Stromal cell of bone marrow (primary cell): ENCODE results near the gene FKBP1A.
A peak's percentile ranks its signal among the peaks of the same experiment; 100 is the strongest.

Experiments used
- DNase-seq: peaks from one replicate; pipeline ENCODE4 v3.0.0-alpha.2; 2012; ENCODE audit warnings: low read depth

FKBP1A gene

DNA sequence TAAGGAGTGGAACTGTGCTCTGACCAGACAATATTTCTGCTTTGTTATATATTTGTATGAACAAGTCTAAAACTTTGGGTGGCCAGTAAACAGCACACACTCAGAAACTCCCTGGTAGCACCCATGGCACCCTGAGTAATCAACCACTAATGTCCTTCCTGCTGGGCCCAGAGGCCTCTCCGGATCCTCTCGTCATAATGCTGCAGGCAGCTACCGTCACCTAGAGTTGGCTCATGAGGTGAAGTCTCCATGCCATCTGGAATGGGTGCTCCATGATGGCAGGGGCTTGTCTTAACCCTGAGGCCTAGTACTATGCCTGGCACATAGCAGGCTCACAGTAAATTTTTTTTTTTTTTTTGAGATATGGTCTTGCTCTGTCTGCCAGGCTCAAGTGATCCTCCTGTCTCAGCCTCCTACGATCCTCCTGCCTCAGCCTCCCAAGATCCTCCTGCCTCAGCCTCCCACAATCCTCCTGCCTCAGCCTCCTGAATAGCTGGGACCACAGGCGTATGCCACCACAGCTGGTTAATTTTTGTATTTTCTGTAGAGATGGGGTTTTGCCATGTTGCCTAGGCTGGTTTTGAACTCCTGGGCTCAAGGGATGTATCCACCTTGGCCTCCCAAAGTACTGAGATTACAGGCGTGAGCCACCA, 60.9 kb downstream of the FKBP1A start:
- DNase-seq: no peak

DNA sequence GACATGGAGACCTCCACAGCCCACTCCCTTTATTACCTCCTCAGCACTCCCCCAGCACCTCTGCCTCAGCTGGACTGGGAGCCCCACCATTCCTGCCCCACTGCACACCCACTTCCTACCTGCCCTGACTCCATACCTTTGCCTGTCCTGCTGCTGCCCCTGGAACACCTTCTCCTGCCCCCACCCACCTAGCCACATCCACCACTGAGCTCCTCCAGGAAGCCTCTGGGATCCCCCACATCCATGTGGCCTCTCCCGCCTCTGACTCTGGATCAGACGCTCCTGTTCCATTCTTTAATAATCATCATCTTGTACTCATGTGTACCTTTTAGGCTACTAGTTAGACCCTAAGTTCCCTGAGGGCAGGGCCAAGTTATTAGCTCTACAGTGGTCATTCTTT, 61.8 kb downstream of the FKBP1A start:
- no peak for DNase-seq

DNA sequence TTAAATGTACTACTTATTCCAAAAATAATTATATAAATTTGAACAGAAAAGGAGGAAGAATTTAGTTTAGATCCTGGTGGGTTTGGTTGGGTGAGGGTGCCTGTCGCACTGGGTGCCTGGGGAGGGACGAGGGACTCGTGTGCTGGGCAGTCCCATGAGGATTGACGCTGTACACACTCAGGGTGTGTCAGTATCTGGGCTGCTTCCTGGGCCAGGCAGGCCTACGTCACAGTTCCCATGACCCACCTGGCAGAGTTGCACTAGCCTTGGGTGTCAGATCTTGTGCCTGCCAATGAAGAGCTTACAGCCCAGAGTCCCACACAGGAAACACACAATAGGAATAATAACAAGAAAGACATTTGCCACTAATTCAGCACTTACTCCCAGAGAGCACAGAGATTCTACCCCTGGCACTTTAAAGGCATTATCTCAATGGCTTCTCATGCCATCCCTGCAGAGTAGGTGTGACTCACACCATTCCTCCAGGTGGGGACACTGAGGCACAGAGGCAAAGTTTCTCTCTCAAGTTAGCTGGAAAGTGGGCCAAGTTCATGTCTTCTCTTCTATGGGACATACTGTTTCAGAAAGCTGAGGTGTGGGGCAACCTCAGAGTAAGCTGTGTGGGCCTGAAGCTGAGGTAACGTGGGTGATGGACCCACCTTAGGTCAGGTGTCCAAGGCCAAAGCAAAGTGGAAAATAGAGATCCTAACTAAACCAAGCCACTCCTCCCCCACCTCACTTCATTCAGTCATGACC, 62.6 kb downstream of the FKBP1A start:
- no peak for DNase-seq

DNA sequence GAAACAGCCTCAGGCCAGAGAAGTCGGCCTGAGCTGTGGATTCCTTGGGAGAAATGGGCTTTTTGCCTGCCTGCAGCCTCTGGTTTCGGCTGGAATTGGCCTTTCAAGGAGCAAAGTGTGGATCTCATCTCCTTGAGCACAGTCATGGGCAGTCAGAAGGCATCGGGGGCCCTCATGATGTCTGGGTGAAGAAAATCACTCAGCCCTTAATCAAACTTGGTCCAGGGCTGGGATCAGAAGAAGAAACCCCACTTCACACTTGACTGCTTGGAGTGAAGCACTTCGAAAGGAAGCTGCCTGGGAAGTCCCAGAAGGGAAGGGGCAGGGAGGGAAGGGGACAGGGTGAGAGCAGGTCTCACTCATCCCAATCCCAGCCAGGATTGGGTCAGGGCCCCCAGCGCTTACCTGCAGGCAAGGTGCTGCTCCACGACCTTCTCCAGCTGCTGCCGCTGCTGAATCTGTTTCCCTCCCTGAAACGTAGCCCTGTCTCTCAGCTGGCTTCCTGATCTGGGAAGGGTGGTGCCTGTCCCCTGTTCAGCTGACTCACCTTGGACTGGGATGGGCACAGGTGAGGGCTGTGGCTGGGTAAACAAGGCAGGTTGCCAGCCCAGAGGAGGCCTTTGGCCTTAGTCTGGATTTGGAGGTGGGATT, 64.0 kb downstream of the FKBP1A start, which contains the start of gene SDCBP2:
Gene SDCBP2, minus strand, starts transcription at position 460 of the 651 bp plus-strand sequence. CDS start 8,723 bp downstream, outside the sequence.
- DNase-seq: no peak

DNA sequence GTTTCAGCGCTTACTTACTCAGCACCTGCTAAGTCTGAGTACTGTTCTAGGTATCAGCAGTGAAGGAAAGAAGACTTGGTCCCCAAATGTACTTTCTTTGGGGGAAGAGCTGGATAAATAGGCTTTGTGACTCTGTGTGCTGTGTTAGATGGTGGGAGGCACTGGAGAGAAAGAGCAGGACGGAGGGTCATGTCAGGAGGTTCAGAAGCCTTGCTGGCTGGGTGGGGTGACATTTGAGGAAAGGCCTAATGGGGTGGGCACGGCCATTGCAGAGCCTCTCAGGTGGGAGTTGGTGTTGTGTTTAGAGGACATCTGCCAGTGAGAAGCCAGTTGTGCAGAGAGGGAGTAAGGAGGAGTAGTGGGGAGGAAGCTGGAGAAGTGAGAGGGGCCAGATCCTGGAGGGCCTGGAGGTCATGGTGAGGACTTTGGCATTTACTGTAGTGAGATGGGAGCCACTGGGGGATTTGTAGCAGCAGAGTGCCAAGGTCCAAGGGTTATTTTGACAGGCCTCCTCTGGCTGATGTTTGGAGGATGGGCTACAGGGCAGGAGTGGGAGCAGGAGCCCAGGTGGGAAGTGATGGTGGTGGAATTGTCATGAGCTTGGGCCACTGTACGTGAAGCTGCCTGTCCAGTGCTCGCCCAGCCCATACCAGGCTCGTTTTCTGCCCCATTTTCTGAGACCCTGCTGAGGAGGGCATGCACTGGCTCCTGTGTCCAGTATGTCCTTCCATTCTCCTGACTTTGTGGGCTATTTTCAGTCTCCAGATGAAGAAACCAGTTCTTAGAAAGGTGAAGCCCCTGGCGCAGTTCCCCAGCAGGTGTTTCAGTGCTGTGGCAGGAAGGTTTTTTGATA, 64.8 kb downstream of the FKBP1A start:
- DNase-seq: no peak

DNA sequence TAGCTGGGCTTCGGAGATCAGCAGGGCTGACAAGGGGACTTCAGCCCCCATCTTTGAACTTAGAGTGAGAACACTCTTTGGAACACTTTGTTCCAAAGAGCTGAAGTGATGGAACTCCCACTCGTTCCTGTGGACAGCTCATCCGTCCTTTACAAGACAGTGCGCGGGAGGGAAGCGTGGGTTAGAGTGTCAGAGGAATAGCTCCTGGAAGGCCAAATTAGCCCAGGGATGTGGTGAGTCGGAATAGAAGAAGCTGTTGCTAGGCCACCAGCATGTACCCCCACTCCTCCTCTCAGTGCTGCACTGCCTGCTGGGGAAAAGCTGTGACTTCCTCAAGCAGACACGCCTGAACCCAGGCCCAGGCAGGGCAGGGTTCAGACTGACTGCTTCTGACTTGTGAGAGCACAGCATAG, 65.6 kb downstream of the FKBP1A start:
- no peak for DNase-seq

DNA sequence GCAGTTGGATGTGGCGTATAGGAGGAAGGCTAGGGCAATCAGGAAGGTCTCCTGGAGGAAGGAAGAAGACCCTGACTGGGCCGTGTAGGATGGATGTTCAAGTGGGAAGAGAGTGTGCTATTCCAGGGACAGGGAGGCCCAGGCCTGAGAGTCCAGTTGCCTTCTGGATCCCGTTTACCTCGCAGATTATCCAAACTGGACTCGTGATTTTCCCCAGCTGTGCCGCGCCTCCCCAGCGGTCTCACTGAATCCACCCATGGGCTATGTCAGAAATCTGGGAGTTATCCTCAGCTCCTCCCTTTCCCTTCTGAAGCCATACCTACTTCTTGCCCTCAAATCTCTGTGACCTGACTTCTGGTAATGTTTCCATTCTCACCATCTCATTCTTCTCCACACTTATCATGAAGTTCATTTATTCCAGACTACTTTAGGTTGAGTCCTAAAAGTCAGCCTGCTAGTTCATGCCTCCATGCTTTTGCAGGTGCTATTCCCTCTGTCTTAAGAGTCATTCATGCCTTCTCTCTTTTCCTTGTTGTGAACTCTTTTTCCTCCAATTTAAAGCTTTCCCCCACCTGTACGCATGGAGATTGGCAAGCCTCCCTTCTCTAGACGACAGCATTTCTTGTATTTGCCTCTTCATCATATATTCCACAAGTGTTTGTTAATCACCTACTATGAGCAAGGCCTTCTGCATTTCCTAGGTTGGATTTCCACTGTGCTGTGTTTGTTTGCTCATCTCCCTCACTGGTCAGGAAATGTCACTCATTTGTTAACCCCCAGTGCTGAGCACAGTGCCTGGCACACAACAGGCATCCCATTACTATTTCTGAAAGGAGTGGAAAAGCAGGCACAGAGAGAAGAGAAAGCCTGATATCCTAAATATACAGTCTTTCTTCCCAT, 66.6 kb downstream of the FKBP1A start:
- DNase-seq: no peak

DNA sequence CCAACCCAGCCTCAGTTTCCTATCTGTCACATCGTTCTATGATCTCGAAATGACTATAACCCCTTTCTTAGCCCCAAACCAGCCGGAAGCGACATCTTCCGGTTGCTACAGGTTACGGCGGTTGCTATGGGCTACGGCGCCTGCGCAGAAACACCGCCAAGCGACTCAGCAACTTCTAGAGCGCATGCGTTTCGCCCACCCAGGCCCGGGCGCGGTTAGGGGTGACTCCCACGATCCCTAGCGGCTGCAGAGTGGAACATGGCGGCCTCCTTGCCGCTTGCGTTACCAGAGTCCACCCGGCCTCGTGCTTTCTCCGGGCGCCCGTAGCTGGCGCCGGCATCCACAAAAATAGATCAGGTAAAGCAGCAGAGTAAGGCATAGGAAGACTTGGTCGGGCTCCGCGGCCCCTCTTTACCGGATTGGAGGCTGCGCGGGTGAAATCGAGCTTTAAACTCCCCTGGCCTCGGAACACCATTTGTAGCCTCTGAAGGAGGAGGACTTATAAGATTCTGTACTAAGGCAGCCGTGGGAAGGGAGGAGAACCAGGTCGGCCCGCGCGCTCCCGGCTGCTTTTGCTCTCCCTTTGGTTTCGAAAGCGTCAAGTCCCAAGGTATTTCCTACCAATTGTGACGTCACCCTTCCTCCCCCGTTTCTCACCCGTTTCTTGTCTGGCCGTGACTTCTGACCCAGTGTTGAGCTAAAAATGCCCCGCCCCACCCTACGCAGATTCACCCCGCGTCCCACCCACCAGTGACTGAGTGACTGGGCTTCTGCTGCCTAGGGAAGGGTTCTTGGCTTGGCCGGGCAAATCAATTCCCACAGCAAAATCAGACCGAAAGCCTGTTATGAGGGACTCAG, 67.5 kb downstream of the FKBP1A start:
- DNase-seq: peak; percentile 93

DNA sequence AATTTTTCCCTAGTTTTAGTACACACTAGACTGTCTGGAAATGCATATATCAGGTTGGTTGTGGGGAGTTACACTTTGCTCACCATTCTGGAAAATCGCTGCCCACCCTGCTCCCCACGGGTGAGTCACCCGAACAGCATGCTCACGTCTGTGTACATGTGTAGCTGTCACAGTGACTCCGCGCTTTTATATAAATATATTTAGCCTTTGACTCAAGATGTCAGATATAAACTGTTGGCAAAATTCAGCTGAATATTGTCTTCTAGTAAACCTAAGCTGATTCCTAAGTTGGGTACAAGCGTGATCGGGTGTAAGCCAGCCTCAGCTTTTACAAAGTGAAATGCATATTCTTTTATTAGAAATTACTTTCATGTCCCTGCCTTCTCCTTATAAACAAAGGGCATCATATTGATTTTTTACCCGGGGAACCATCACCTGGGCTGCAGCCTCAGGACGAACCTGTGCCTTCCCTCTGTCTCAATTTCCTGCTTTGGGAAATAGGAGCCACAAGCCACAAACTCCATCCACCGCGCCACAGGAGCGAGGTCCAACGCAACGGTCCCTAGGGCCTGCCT, 68.2 kb downstream of the FKBP1A start:
- peak; percentile 40 for DNase-seq

DNA sequence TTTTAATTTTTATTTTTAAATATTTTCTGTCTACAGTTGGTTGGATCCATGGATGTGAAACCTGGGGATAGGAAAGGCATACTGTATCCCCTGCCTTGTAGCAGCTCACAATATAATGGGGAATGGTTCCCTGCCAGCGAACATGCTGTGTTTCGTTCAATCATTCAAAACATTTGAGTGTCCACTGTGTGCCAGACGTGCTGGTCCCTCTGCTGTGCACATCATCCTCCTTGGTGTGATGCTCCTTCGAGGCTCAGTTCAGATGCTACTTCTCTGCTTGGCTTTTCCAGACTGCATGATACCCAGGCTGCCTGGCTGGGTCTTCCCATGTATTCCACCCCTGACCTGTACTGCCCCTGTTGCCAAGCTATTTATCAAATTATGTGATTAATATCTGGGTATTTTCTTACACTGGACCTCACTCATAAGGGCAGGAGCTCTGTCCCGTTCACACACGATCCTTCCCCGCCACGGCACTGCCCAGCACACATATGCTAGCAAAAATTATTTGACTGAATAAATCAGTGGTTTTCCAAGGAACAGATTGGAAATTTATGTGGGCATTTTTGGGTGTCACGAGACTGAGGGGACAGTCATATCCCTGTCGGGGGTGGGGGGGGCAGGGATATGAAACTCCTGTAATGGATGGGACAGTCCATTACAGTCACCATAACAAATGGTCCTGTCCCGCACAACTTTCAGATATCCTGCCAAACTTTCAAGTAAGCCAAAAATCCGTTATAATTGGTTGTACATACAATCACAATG, 68.8 kb downstream of the FKBP1A start:
- DNase-seq: no peak

DNA sequence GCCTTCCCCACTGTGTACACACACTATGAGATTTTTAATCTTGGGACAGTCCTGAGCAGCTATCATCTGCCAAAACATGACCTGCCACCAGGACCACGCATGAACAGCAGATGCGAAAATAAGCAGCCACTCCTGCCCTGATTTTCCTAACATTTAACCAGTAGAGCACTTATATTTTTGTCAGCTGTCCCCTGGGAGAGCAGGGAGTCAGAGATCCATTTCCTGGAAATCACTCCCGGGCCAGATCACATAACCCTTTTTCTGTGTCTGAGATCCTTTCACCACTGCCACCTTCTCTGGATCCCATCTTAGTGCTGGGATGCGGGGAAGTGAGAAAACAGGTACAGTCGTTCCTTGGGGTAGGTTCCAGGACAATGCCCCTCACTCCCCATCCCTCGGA, 69.6 kb downstream of the FKBP1A start:
- DNase-seq: no peak

DNA sequence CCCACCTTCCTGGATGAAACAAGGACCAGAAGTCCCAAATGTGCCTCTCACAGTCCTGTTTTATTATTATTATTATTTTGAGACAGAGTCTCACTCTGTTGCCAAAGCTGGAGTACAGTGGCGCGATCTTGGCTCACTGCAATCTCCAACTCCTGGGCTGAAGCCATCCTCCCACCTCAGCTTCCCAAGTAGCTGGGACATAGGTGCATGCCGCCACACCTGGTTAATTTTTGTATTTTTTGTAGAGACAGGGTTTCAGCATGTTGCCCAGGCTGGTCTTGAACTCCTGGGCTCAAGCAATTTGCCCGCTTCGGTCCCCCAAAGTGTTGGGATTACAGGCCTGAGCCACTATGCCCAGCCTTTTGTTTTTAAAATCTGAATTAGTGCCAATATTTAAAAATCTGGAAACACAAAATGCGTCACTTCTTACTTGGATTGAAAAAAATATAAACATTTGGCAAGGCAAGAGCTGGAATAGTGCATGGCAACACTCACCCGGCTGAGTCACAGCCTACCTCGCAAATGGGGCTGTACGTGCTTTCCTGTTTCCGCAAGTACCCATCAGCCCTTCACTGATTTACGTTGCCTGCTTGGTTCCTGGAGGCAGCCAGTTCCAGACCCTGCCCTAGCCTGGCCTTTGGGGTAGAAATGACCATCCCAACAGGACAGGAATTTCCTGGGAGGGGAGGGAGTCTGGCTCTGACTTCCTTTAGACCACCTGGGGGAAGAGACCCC, 70.2 kb downstream of the FKBP1A start:
- DNase-seq: peak; percentile 75

DNA sequence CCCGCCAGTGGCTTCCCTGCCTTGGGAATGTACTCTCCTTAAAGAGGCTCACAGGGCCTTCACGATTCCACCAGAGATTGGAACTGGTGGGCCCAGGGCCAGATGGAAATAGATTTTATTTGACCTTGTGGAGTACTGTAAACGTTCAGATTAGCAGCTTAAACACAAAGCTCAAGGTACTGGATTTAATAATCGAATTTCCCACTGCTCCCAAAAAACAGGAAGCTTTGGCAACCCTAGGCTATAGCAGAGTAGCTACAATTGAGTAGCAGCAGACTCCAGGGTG, 71.3 kb downstream of the FKBP1A start:
- no peak for DNase-seq

DNA sequence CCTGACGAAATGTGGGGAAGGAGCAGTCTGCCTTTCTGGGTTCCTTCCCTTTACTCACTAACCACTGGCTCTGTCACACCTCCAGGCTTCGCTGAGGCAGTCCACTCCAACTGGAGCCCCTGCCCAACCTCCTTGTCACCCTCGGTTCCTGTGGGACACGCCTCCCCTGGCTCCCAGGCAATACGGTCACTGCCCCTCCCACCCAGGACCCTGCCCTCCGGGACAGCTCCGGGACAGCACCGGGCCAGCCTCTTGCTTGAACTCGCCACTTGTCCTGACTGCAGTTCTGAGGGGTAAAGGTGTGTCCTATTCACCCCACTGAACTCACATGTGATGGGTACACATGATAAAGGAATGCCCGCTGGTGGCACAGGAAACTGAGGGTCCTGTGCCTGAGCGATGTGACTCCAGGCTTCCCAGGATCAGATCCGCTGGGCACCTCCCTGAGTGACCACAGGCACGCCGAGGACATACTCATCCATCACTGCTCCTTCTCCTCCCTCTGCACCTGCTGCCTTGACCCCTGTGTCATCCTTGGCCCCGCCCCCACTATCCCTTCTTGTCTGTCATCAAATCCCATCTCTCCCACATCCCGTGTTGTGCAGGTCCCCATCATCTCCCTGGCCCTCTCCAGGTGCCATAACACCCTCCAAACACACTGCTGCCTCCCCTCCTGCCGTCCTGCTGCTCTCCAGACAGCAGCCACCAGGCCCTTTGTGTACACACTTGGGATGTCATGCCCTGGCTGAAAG, 71.8 kb downstream of the FKBP1A start:
- DNase-seq: no peak

DNA sequence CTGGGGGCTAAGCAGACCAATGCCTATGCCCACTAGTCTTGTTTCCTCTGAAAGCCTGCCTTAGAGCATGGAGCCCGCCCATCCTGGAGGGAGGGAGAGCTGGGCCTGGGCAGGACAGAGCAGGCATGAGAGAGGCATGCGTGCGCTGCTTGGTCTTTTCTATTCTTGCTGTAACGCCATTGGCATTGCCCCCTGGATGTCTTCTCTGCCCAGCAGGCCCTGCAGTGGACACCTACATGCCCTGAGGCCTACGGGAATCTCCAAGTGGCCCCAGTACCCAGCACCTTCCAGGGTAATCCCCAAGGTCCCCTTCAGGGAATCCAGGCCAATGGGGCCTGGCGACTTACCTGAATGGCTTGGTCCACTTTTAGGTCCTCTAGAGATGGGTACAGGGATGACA, 72.8 kb downstream of the FKBP1A start:
- no peak for DNase-seq

DNA sequence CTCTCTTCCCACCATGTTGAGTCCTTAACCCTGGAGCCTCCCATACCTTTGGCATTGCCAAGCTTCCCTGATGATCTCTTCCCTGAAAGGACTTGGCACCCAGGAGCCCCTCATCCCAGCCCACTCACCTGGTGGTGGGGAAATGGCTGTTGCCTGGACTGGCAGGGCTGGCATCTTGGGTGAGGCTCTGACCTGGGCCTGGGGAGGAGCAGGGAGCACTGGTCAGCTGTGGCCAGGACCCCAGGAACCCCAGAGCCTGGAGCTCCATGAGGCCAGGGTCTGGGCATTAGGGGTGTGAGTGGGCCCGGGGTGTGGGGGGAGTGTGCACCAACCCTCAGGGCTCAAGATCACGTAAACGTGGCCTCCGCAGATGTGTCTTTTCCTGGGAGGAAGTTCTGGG, 73.4 kb downstream of the FKBP1A start:
- DNase-seq: no peak

DNA sequence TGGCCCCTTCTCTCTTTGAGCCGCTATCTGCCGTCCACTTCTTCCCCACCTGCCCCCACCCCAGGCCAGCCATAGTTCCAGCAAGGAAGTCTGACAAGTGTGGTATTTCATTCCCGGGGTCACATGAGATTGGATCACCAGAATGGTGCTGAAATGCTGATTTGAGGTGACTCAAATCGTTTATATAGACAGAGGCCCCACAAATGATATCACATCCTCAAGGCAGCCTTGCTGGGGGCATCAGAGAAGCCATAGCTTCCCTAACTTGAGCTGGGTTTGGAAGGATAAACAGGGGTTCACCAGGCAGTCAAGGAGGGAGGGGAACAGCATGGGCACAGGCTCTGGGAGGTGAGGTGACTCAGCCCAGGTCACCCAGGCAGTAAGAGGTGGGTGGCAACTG, 73.8 kb downstream of the FKBP1A start:
- DNase-seq: no peak
